SK-N-SH (cell line): ENCODE data around the gene CDH4. TPM values are rescaled to one million over a fixed set of nuclear protein-coding genes. Genes with fewer than 3 reads are reported as not detected.

Source experiments
- CTCF ChIA-PET: fragments of 300-600, 350-600 bp; formaldehyde crosslinking; extraction: SDS; loops from one replicate; lab custom pipeline; 2021; lab: Yijun Ruan, JAX
- POLR2A ChIA-PET: fragments of 350-600 bp; sonication (Branson Sonifier 250); formaldehyde crosslinking; extraction: SDS; loops from one replicate; lab custom pipeline; 2020; ENCODE audit warnings: antibody characterized with exemption, inconsistent platforms; lab: Yijun Ruan, JAX
- DNase-seq: peaks from one replicate; pipeline ENCODE4 v3.0.0; 2012
- H2AFZ ChIP-seq: fragments of 200-600 bp; sonication (generic); 2 replicates; pipeline ENCODE4 v1.8.1; 2016; ENCODE audit warnings: antibody characterized with exemption, mild to moderate bottlenecking, low read depth
- H3F3A ChIP-seq: fragments of 200-600 bp; sonication (generic); replicated peaks from 2 replicates; pipeline ENCODE3; 2016; ENCODE audit warnings: antibody characterized with exemption, mild to moderate bottlenecking; ENCODE audit not compliant: insufficient read depth
- H3K27ac ChIP-seq, 2 experiments: fragments of 200-500 bp in 1 of 2; fragments of 200-600 bp in 1 of 2; sonication (Bioruptor generic) in 1 of 2; sonication (generic), shearing (Covaris generic) in 1 of 2; 2 replicates each; pipeline versions ENCODE4 v1.5.1 to v1.6.1; 2014 to 2016; ENCODE audit warnings: low read depth in 2 of 2, inconsistent platforms in 1 of 2, low read length in 1 of 2, mild to moderate bottlenecking in 1 of 2, mixed read lengths in 1 of 2
- H3K27me3 ChIP-seq: fragments of 200-600 bp; sonication (generic), shearing (Covaris generic); 2 replicates; pipeline ENCODE4 v1.6.1; 2016; ENCODE audit warnings: mixed run types; ENCODE audit not compliant: insufficient read depth
- H3K36me3 ChIP-seq, 2 experiments: fragments of 200-500 bp in 1 of 2; fragments of 200-600 bp in 1 of 2; sonication (Bioruptor generic) in 1 of 2; sonication (generic) in 1 of 2; replicated peaks in 1 of 2; 2 replicates each; pipeline versions ENCODE3 to v1.5.1; 2014 to 2016; ENCODE audit warnings: low read length in 1 of 2, mild to moderate bottlenecking in 1 of 2; ENCODE audit not compliant: insufficient read depth in 2 of 2, control insufficient read depth in 1 of 2
- H3K4me1 ChIP-seq, 2 experiments: fragments of 200-500 bp in 1 of 2; fragments of 200-600 bp in 1 of 2; sonication (Bioruptor generic) in 1 of 2; sonication (generic), shearing (Covaris generic) in 1 of 2; 2 replicates each; pipeline versions ENCODE4 v1.5.1 to v1.6.1; 2014 to 2016; ENCODE audit warnings: low read depth in 1 of 2, low read length in 1 of 2, mixed run types in 1 of 2; ENCODE audit not compliant: insufficient read depth in 2 of 2, control insufficient read depth in 1 of 2
- H3K4me2 ChIP-seq: fragments of 200-600 bp; sonication (generic), shearing (Covaris generic); 2 replicates; pipeline ENCODE4 v1.6.1; 2017; ENCODE audit warnings: mixed run types
- H3K4me3 ChIP-seq, 2 experiments: fragments of 200-500 bp in 1 of 2; fragments of 200-600 bp in 1 of 2; sonication (Bioruptor generic) in 1 of 2; sonication (generic), shearing (Covaris generic) in 1 of 2; 2 replicates each; pipeline versions ENCODE4 v1.5.1 to v1.8.1; 2014 to 2016; ENCODE audit warnings: low read depth in 2 of 2, inconsistent platforms in 1 of 2, low read length in 1 of 2, mild to moderate bottlenecking in 1 of 2, mixed read lengths in 1 of 2, moderate library complexity in 1 of 2
- H3K79me2 ChIP-seq: fragments of 200-600 bp; sonication (generic); 2 replicates; pipeline ENCODE4 v1.8.1; 2017; ENCODE audit warnings: mild to moderate bottlenecking; ENCODE audit not compliant: insufficient read depth
- H3K9ac ChIP-seq: fragments of 200-600 bp; sonication (generic); 2 replicates; pipeline ENCODE4 v1.6.1; 2017; ENCODE audit warnings: mixed run types
- H3K9me2 ChIP-seq: fragments of 200-600 bp; sonication (generic); 2 replicates; pipeline ENCODE4 v1.6.1; 2017; ENCODE audit warnings: mixed run types
- H3K9me3 ChIP-seq: fragments of 200-600 bp; sonication (generic); 2 replicates; pipeline ENCODE4 v1.6.1; 2017; ENCODE audit warnings: mixed run types, mild to moderate bottlenecking, moderate library complexity
- H4K20me1 ChIP-seq: fragments of 200-600 bp; sonication (generic); 2 replicates; pipeline ENCODE4 v1.6.1; 2017; ENCODE audit warnings: mild to moderate bottlenecking, mixed run types; ENCODE audit not compliant: insufficient read depth
- FOXJ3 ChIP-seq: sonication (generic); formaldehyde crosslinking; IDR thresholded peaks from 2 replicates; pipeline ENCODE4 v1.5.1; 2020; ENCODE audit warnings: mild to moderate bottlenecking, missing genetic modification reagents
- MEF2A ChIP-seq: IDR thresholded peaks from 2 replicates; pipeline ENCODE4 v1.4.0; 2012; ENCODE audit warnings: low read depth, borderline replicate concordance
- POLR2AphosphoS5 ChIP-seq: IDR thresholded peaks from 2 replicates; pipeline ENCODE4 v1.6.1; 2012; ENCODE audit warnings: low read depth, low read length
- RFX5 ChIP-seq: IDR thresholded peaks from 2 replicates; pipeline ENCODE4 v1.6.1; 2012; ENCODE audit warnings: mild to moderate bottlenecking, improper control_type of control experiment, low read length
- SMC3 ChIP-seq: IDR thresholded peaks from 2 replicates; pipeline ENCODE4 v1.6.1; 2012; ENCODE audit warnings: low read depth, low read length, improper control_type of control experiment
- TAF1 ChIP-seq: IDR thresholded peaks from 2 replicates; pipeline ENCODE4 v1.6.1; 2012; ENCODE audit warnings: low read depth, mild to moderate bottlenecking, low read length, moderate library complexity, borderline replicate concordance
- TCF12 ChIP-seq: IDR thresholded peaks from 2 replicates; pipeline ENCODE4 v1.4.0; 2012
- WGBS: methylation state at CpG from one replicate; pipeline ENCODE4 v1.1.6; 2017; ENCODE audit warnings: low lambda C conversion rate; 5-methylcytosine and 5-hydroxymethylcytosine counted together
- polyA plus RNA-seq, 3 experiments: library from polyadenylated mRNA; depleted of rRNA; stranded (reverse); fragments of >200 nt; gene quantifications; 2 replicates each; pipeline ENCODE4 v1.2.3, GENCODE V29; 2012
- TF ChIP-seq, protein P1 (sequence below): IDR thresholded peaks from 2 replicates; pipeline ENCODE4 v1.6.1; 2012; ENCODE audit warnings: mild to moderate bottlenecking, low read depth, low read length, moderate library complexity

The CDH4 gene
- polyA plus RNA-seq, 1 of the 3 experiments (the other 2 are of a cell fraction): not detected

DNA sequence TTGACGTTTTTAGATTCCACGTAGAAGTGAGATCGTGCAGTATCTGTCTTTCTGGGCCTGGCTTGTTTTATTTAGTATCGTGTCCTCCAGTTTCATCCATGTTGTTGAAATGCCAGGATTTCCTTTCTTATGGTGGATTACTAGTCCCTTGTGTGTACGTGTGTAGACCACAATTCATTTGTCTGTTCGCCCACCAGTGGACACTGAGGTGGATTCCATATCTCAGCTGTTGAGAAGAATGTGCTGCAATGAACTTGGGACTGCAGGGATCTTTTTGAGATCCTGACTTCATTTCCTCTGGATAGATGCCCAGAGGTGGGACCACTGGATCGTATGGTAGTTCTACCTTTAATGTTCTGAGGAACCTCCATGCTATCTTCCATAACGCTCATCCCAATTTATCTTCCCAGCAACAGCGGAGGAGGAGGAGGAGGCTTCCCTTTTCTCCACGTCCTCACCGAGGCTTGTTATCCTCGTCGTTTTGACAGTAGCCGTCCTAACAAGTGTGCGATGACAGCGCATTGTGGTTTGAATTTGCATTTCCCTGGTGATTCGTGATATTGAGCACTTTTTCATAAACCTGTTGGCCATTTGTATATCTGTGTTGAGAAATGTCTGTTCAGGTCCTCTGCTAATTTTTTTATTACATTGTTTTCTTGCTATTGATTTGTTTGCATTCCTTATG lies 62.4 kb downstream of the CDH4 start:
- Histone ChIP-seq H3K27me3 (no peaks in the 10 kb centered on the region), H3K4me3 (no peak overlapping the region), H3K9me2 (no peaks in the 10 kb centered on the region), H3K9me3 (no peaks in the 10 kb centered on the region), H2AFZ (no peak overlapping the region), H3K4me2 (no peak overlapping the region), H3K79me2 (no peaks in the 10 kb centered on the region), H4K20me1 (no peaks in the 10 kb centered on the region), H3F3A (no peaks in the 10 kb centered on the region), H3K36me3 (no peaks in the 10 kb centered on the region), H3K9ac (no peak overlapping the region), H3K4me1 (no peaks in the 10 kb centered on the region), H3K27ac (no peak overlapping the region)
- no peak for DNase-seq
- ChIA-PET POLR2A (no interaction called here), CTCF (no interaction called here)
- WGBS: 63% methylated on average over 17 of the region's 17 CpGs
- TF ChIP-seq RFX5: no peak
- no peak for TF ChIP-seq SMC3
- no peak for TF ChIP-seq TCF12
- TF ChIP-seq MEF2A: no peak

- DNase-seq: no peak
- Histone ChIP-seq H3K9me2 (no peaks in the 10 kb centered on the region), H3K9ac (no peak overlapping the region), H4K20me1 (no peaks in the 10 kb centered on the region), H2AFZ (no peak overlapping the region), H3K27me3 (no peaks in the 10 kb centered on the region), H3K27ac (no peak overlapping the region), H3K4me3 (no peak overlapping the region), H3K79me2 (no peaks in the 10 kb centered on the region), H3F3A (no peaks in the 10 kb centered on the region), H3K36me3 (no peaks in the 10 kb centered on the region), H3K4me1 (no peaks in the 10 kb centered on the region), H3K9me3 (no peaks in the 10 kb centered on the region), H3K4me2 (no peak overlapping the region)
- POLR2A ChIA-PET: no interaction called here
- TF ChIP-seq FOXJ3 (CRISPR knock-in tag) (no peak), MEF2A (no peak), POLR2AphosphoS5 (no peak), TAF1 (no peak)
- TF ChIP-seq, protein P1, sequence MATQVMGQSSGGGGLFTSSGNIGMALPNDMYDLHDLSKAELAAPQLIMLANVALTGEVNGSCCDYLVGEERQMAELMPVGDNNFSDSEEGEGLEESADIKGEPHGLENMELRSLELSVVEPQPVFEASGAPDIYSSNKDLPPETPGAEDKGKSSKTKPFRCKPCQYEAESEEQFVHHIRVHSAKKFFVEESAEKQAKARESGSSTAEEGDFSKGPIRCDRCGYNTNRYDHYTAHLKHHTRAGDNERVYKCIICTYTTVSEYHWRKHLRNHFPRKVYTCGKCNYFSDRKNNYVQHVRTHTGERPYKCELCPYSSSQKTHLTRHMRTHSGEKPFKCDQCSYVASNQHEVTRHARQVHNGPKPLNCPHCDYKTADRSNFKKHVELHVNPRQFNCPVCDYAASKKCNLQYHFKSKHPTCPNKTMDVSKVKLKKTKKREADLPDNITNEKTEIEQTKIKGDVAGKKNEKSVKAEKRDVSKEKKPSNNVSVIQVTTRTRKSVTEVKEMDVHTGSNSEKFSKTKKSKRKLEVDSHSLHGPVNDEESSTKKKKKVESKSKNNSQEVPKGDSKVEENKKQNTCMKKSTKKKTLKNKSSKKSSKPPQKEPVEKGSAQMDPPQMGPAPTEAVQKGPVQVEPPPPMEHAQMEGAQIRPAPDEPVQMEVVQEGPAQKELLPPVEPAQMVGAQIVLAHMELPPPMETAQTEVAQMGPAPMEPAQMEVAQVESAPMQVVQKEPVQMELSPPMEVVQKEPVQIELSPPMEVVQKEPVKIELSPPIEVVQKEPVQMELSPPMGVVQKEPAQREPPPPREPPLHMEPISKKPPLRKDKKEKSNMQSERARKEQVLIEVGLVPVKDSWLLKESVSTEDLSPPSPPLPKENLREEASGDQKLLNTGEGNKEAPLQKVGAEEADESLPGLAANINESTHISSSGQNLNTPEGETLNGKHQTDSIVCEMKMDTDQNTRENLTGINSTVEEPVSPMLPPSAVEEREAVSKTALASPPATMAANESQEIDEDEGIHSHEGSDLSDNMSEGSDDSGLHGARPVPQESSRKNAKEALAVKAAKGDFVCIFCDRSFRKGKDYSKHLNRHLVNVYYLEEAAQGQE: no peak
- WGBS: 37% methylated on average over 9 of the region's 9 CpGs
- CTCF ChIA-PET: no interaction called here
Observed at GRCh38 chr20:61315319-61315718, 63.3 kb downstream of the CDH4 start.
